GM21360 (cell line): ENCODE results near the gene SRGAP3.
A peak's percentile ranks its signal among the peaks of the same experiment; 100 is the strongest.

Experiments
- ATAC-seq: cut with Tn5 transposase; IDR thresholded peaks from one replicate; pipeline ENCODE4 v1.9.1; 2021; ENCODE audit warnings: mild to moderate bottlenecking, moderate library complexity; ENCODE audit not compliant: unreplicated experiment

The SRGAP3 gene

DNA sequence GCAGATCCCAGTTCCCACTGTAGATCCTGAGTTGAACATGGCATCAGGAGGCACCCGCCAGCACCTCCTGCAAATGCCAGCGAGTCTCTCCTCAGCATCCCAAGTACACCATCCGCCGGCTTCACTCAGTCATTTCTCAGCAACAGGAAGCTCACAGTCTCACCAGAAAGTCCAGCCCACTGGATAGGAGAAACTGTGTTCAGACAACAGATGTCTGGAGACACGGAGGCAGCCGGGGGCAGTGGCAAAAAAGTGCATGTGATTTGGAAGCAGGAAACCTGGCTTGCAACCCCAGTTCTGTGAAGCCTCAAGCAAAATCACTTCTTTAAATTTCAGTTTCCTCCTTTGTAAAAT lies 68.7 kb downstream of the SRGAP3 start:
- no peak for ATAC-seq

DNA sequence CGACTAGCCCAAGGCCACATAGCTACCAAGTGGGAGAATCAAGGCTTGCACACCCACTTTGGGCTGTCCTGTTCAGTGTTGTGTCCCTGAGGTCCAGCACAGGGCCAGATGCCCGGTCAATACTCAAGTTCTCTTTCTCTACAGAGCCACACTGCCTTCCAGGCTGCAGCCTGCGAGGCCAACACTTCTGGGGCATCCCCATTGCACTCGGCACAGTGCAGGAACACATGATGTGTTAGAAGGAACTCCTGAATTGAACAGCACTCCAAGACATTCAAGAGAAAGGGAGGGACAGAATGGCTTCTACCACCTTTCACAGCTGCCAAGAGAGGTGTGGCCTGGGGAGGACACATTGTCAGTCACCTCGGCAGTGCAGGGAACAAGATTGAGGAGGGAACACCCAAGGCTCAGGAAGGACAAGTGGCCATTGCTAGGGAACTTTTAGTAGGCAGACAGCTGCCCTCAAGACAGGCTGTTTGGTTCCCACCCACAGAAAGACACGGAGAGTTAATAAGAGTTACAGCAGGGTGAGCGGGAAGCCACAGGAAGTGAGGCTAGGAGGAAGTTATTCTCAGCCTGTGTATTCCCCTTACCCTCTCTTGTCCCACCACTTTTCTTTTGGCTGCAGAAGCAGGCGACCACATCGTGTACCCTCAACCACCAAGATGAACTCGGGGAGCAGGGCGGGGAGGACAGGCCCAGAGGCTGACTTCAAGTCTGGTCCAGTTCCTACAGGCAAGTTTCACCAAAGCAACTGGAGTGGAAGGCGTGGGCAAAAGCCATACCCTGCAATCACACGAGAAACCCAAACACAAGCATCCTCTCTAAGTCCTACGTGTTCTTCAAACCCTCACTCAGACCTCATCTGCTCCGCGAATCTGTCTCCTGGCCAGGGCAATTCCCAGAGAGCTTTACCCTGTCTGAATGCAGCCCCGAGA lies 69.4 kb downstream of the SRGAP3 start:
- no peak for ATAC-seq

DNA sequence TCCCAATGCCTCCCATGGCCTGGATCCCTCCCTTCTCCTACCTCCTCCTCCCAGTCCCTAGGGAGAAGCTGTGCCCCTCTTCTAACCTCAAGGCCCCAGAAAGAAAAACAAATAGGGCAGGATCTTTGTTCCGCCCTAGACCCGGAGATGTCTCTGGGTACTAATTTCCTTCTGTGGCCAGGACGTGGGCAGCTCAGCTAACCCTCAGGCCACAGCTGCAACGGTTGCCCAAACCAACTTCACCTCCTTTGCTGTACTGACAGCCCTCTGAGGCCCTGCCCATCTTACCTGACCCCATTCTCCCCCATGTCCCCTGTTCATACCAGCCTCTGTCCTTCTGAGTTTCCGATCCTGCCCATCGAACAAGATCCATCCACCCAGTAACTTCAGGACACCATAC lies 70.7 kb downstream of the SRGAP3 start:
- no peak for ATAC-seq

DNA sequence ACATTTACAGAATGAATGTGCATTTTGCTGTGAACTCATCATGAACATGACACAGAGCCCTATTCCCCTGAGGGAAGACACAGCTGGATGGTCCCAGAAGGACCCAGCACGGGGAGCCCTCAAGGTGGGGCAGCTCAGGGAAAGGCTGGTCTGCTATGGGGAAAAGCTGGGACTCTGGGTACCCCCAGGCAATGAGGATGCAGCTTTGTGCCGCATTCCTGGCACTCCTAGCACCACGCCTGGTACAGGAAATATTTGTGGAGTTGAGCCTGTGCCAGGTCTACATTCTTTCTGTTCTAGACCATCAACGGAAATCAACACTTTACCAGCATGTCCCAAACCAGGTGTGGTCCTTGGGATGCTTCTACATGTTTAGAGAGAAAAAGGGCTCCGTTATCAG lies 74.0 kb downstream of the SRGAP3 start:
- no peak for ATAC-seq

DNA sequence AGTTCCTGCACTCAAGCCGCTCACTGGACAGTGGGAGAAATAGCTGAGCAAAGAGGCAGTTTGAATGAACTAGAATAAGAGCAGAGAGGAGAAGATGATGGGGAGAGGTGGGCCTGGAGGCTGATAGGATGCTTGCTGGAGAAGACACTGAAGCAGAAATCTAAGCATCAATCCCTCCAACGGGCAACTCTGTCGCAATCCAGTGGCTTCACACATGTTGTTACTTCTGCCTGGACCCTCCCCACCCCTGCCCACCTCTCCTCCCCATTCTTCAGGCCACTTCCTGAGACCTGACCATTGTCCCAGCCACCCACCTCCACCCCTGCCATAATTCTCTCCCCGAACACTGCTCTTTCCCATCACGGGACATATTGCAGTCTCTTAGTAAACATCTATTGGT lies 76.0 kb downstream of the SRGAP3 start:
- no peak for ATAC-seq

DNA sequence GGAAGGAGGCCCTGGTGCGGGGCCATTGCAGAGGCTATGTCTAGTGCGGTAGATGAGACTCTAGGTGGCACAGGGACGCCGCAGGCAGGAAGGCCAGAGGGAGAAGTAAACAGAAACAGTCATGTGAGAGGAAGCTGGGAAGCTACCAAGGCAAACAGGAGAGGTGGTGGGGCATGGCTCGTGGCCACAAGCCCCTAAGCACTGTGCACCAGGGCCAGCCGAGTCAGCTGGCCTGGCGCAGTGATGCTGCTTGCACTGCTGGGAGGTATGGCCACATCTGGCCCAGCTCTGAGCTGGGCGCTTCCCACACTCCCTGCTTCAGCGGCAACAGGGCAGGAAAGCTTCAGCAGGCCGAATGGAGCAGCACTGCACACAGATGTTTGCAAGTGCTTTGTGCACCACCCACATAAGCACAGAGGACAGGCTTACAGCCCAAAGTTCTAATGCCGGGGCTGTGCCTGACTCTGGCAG lies 76.6 kb downstream of the SRGAP3 start:
- ATAC-seq = no peak

DNA sequence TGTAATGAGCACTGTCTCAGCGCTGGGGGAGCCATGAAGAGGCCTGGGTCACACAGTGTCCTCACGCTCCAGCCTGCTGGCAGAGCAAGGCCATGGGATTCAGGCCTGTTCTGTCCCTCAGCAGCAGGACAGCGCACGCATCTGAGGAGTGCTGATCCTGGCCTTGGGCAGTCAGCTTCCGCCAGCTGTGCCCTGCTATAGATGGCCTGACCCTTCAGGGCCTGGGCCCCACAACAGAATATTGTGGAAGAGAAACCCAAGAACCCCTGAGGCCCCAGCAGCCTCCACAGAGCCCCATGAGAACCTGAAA lies 78.6 kb downstream of the SRGAP3 start:
- no peak for ATAC-seq

DNA sequence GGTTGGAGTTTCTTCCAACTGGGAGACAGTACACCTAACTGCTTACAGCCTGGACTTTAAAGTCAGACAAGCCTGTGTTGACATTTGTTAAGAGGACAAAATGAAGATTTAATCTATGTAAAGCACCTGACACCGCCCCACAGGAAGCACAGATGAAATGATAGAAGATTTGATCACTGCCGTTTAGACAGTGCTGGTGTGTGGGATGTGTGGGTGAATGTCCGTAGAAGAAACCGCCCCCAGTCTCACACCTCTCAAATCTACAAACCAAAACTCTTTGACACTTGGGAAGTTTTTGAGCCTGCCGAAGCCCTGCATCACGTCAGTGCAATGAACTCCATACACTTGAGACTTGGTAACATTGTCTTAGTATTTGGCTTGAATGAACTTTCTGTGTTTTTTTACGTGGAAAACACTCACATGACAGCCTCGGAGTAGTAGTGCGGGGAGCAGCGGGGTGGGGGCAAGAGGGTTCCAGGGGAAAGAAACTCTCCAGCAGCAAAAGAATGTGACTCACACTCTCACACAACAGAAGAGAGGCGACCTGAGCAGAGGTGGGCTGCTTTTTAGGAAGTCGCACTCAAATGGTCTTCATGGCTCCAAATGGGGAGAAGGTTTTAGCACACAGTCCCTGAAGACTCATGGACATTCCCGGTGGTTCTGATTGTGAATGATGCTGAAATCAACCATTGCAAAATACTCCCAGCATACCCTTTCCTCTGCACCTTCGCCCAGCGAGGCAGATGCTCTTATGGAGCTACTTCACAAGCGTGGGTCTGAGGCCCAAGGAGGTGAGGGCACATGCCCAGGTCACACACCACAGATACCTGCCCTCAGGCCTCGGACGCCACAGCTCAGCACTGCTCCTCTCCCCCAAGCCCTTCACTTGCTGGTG lies 79.2 kb downstream of the SRGAP3 start:
- ATAC-seq = no peak

DNA sequence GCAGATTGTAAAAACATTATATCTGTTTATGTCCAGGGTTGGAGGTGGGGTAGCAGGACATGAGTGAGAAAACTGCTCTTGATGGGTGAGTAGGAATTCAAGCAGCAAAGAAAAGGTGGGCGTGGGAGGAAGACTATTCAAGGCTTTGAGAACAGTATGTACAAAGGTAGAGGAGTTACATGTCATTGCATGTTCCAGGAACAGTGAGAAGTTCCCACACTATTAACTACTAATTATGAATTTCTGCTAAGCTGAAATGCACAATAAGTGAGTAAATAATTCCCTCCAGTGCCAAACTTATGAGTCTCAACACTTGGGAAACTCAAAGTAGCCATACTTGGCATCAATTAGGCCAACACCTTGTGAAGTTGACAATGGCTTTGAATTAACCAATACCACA lies 80.1 kb downstream of the SRGAP3 start:
- ATAC-seq = no peak

DNA sequence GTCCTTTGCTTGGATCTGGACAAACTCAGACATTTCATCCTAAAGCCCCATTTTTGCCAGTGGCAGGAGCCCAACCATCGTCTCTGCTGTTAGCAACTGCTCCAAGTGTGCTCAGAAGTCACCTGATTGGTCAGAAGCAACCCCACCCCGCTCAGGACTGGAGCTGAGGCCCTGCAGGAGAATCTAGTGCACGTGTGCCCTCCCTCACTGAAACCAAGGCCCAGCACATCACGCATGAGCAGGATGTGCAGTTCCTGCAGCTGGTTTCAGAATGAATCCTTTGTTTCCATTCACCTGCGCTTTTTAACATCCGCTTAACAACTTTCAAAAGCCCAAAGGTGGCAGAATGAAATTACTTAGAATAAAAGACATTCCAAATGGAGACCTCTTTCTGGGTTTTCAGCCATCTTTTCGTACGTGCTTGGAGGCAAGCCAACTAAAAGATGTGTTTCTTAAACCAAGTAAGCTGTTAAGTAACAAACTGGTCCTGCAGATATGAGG lies 81.2 kb downstream of the SRGAP3 start:
- ATAC-seq = peak; percentile 98

DNA sequence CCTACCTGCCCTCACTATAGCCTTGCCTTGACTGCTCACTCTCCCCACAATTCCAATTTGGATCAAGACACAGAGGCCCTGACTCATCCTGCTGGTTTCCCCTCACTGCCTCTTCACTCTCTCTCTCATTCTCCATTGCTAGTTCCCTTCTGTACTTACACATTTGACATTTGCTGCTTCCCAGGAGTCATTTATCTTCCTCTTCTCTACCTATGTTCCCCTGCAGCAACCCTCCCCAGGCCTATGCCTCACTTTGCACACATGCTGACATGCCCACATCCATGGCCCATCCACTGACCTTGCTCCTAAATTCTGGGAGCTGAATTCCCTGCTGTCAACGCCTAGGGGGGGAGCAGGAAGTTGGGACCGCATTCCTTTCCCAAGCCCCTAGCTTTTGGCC lies 82.2 kb downstream of the SRGAP3 start:
- no peak for ATAC-seq

DNA sequence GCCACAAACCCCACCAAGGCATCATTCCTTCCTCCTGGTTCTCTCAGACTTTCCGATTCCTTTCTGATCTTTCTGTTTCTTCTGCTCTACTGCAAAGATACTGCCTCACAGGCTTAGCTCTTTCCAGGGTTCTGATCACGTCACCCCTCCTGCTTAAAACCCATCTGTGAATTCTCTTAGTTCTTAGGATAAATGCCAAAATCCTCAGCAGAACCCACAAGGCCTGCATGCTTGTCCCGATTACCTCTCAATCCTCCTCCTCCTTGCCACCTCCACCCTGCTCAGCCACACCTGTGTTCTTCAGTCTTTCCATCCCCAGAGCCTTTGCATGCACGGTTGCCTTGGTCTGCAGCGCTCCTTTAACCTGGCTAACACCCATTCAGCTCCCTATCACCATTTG lies 84.0 kb downstream of the SRGAP3 start:
- ATAC-seq = no peak

DNA sequence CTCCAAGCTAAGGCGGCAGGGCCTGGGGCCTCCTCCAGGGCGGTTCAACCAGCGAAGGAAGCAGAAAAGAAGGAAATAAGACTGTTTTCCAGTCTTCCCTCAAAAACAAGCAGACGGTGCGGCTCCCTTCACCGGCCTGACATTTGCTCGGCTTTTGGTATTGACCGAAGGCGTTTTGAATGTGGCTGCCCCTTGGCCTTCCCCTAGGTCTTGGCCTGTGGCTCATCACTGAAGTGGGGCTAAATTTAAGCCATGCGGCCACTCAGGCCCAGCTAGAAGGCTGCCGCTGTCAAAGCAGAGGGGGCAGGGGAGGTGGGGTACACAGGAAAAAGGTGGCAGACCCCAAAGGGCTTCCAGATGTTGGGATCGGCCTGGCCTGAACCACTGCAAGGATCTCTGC lies 86.2 kb downstream of the SRGAP3 start:
- ATAC-seq = no peak

DNA sequence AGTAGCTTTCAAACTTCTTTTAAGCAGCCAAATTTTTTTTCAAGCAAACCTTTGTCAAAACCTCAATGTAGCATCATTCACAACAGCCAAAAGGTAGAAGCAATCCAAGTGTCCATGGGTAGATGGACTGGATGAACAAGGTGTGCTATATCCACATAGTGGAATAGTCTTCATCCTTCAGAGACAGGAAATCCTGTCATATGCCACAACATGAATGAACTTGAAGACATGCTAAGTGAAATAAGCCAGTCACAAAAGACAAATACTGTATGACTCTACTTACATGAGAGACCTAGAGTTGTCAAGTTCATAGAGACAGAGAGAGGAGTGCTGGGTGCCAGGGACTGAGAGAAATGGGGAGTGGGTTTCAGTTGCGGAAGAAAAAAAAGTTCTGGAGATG lies 87.6 kb downstream of the SRGAP3 start:
- no peak for ATAC-seq

DNA sequence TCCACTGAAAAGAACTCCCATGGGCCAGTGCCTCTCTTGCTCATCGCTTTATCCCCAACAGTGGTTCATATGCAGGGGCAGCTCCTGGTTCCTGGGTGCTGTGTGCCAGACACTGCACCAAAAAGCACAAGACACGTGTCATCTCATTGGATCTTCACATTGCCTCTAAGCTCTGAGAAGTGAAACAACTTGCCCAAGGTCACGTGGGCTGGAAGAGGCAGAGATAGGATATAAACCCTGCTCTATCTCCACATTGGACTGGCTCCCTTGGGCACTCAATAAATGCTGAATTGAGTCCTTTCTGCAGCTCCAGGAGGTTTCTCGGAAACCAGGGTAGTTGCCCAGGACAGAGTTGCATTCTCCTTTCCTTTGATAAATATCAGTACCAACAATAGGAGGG lies 88.1 kb downstream of the SRGAP3 start:
- ATAC-seq = no peak

DNA sequence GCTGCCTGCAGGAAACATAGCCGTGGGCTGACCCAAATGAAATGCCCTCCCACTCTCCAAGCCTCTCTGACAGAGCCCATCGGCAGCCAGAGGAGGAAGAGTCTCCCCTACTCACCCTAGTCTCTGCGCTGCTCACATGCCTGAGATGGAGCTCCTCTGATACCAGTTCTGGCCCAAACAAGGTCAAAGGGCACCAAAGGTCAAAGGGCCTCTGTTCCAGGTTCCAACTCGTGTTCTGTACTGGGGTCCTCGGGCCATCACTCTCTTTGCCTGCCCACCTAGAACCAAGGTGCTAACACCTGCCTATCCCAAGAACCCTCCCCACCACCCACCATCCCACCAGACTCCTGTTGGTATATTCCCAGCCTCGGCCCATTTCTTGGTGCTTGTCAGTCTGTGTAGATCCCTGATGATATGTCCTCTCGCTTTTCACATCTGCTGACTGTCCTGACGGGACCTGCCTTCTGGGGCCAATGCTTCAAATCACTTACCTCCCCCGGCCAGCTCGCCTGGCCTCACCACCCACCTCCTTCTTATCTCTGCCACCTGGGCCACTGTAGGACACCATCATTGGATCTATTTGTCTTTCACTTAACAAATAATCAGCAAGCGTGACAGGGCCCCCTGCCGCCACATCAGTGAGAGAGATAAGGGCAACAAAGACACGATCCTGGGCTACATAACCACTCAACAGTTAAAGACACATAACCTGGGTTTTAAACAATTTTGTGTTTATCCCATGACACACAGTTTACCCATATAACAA lies 90.4 kb downstream of the SRGAP3 start:
- ATAC-seq = no peak

DNA sequence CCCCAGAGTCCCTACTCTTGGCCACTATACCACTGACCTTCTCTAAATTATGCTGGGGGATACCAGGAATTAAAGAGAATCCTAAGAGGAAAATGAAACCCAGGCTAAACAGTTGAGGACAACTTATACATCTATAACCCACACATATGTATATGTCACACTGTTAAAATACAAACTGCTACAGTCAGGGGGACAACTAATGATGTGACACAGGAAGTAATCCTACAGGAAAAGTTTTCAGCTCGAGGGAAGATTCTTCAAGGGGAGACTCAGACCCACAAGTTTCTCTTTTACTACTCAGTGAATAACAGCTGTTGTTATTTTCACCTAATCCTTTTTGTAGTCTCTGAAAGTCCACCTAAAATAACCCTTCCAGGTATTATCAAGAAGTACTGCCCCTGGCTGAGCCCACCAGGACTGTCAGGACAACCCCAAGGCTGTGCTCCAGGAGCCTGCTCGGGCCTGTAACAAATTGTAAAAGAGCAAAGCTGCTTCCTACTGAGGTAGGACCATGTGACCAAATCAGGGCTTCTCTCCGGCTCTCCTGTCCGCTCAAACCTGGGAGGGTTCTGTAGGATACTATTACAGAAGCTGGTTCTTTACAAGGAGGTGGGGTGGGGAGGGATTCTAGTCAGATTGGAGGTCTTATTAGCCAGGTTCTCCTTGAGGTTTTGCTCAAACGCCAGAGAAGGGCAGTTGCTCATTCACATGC lies 91.6 kb downstream of the SRGAP3 start:
- no peak for ATAC-seq

DNA sequence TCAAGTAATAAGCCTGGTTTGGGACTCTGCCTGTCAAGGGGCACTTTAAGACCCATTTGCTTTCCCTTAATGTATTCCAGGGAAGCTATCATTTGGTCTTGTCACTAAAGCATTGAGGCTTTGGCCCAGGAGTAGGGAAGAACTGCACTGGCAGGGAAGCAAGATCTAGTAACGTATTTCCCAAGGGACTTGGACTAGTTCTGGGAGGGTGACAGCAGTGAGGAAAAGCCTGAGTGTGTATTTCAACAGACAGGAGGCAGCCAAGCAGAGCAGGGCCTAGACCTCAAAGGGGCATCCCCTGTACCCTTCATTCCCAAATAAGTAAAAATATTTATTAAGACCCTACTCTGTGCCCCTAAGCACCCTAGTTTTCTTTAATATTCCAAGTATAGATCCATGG lies 92.8 kb downstream of the SRGAP3 start:
- no peak for ATAC-seq

DNA sequence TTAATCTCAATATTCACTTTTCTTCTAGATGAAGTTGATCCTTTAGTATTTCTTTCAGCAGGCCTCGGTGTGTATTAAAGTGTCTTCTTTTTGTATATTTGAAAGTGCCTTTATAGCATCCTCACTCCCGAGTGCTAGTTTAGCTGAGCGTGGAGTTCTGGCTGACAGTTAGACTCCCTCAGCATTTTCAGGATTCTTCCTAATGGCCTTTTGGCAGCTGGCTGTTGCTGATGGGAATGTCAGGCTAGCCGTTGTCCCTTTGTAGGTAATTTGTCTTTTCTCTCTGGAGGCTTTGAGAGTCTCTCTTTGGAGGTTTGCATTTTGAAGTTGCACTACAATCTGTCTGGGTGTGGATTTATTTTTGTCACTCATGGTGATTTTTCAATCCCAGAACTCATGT lies 94.4 kb downstream of the SRGAP3 start:
- no peak for ATAC-seq

DNA sequence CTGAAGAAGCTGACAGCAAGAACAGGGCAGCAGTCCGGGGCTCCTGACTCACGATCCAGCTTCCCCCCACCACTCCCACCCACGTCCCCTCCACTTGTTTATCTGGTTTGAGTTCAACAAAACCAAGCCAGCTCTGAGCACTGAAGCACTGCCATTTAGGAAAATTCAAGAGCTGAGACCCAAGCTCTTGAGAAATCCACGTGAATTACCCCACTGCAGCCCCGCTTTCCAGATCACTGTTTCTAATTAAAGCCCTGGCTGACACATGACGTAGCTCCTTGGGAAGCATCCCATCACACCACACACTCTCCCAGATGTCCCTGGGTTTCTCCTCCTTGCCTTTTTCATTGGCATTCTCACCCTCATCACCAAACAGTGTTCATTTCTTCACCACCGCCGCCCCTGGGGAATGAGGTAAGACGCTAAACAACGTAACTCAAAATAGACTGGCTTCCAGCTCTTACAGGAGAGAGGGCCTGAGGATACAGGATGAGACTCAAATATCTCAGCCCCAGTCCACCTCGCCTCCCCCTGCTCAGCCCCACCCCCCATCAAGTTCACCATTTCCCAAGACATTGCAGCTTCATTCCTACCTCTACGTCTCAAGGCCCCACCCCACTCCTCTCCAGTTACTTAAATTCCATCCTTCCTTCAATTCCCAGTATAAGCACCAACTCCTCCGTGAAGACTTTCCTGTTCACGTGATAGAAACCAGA lies 95.4 kb downstream of the SRGAP3 start:
- no peak for ATAC-seq
